Measurements from ENCODE around the gene ZBTB47. TPM values are rescaled to one million over a fixed set of nuclear protein-coding genes. Genes with fewer than 3 reads are reported as not detected.
A peak's percentile ranks its signal among the peaks of the same experiment; 100 is the strongest.

Gene ZBTB47
- total RNA-seq, 3 donors from 2014 or later = 18.0 to 61.8 (median 45.2) TPM

- intact Hi-C loops (cut with DNase I; ENCODE audit: low total_unique reads) = loop anchor here (1.0 kb wide), 1 partner anchor 44 kb away; no protein-coding TSS in a partner anchor
- Histone ChIP-seq H3K36me3 (no peaks in the 10 kb centered on the region), H3K4me3 (no peak overlapping the region), H3K27me3 (no peaks in the 10 kb centered on the region), H3K9me3 (no peaks in the 10 kb centered on the region), H3K4me1 (no peaks in the 10 kb centered on the region), H3K27ac (no peak overlapping the region)
- TF ChIP-seq POLR2AphosphoS5 (IDR thresholded peaks at IDR 0.05) = no peak
- TF ChIP-seq CTCF (IDR thresholded peaks at IDR 0.05) = no peak
- TF ChIP-seq POLR2A (IDR thresholded peaks at IDR 0.05) = no peak
- DNase-seq (ENCODE audit: low spot score in 2 of 2) = peak in 1 of 2 donors; percentile 24
Observed at GRCh38 chr3:42702982-42703694, 49.6 kb downstream of the ZBTB47 start.

- Histone ChIP-seq H3K9me3 (no peaks in the 10 kb centered on the region), H3K4me1 (no peaks in the 10 kb centered on the region), H3K36me3 (no peaks in the 10 kb centered on the region), H3K4me3 (no peak overlapping the region), H3K27me3 (no peaks in the 10 kb centered on the region), H3K27ac (no peak overlapping the region)
- intact Hi-C loops (cut with DNase I; ENCODE audit: low total_unique reads) = loop anchor here (1.0 kb wide), 1 partner anchor 44 kb away; no protein-coding TSS in a partner anchor
- TF ChIP-seq CTCF (IDR thresholded peaks at IDR 0.05) (no peak), POLR2AphosphoS5 (IDR thresholded peaks at IDR 0.05) (no peak), POLR2A (IDR thresholded peaks at IDR 0.05) (no peak)
- no peak for DNase-seq (ENCODE audit: low spot score in 2 of 2)
Observed at GRCh38 chr3:42703695-42704025, 50.2 kb downstream of the ZBTB47 start.

DNA sequence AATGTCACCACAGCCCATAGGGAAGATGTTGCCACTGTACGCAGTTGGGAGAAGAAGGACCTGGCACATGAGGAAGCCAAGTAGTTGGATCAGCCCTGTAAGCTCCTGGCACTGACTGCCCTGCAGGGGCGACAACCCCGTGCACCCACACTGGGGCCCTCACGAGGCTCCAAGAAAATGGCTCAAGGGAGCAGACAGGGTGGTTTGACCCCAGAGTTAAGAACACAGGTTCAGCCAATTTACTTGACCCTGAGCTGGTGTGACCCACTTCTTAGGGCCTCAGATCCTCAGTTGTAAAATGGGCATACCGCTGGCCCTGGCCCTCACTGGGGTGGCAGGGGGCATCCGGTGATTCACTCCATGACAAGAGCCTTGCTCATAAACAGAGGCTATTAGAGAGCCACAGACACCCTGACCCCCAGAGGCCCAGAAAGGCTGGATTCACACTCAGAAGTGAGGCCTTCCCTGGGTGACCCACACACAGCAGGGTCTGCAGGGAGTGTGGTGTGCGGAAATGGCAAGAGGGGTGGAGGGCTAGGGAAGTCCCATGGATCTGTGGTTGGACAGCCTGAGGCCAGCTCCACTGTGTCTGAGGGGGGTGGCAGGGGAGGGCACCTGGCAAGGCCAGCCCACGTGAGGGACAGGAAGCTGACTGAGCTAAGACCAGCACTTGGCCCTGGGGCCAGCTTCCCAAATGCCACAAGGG, 50.8 kb downstream of the ZBTB47 start:
- no peak for TF ChIP-seq POLR2A (IDR thresholded peaks at IDR 0.05)
- TF ChIP-seq CTCF (IDR thresholded peaks at IDR 0.05) = no peak
- TF ChIP-seq POLR2AphosphoS5 (IDR thresholded peaks at IDR 0.05) = no peak
- Histone ChIP-seq H3K4me3 (no peak overlapping the region), H3K27me3 (no peaks in the 10 kb centered on the region), H3K27ac (no peak overlapping the region), H3K36me3 (no peaks in the 10 kb centered on the region), H3K4me1 (no peaks in the 10 kb centered on the region), H3K9me3 (no peaks in the 10 kb centered on the region)
- DNase-seq (ENCODE audit: low spot score in 2 of 2) = peak in 1 of 2 donors; percentile 41
- intact Hi-C loops (cut with DNase I; ENCODE audit: low total_unique reads) = no loop called here

- TF ChIP-seq POLR2A (IDR thresholded peaks at IDR 0.05) (no peak), CTCF (IDR thresholded peaks at IDR 0.05) (no peak), POLR2AphosphoS5 (IDR thresholded peaks at IDR 0.05) (no peak)
- Histone ChIP-seq H3K9me3 (no peaks in the 10 kb centered on the region), H3K36me3 (no peaks in the 10 kb centered on the region), H3K4me3 (no peak overlapping the region), H3K27ac (no peak overlapping the region), H3K4me1 (no peaks in the 10 kb centered on the region), H3K27me3 (no peaks in the 10 kb centered on the region)
- peak in 1 of 2 donors; percentile 35 for DNase-seq (ENCODE audit: low spot score in 2 of 2)
- intact Hi-C loops (cut with DNase I; ENCODE audit: low total_unique reads) = no loop called here
Observed at GRCh38 chr3:42705058-42705767, 51.7 kb downstream of the ZBTB47 start.
